Panc1 (cell line): Measurements from ENCODE around the gene TMEM37.

Source experiments
- CTCF ChIP-seq: fragments of 450-650 bp; IDR thresholded peaks from 2 replicates; pipeline ENCODE4 v1.5.1; 2017; ENCODE audit warnings: mild to moderate bottlenecking
- POLR2AphosphoS5 ChIP-seq: IDR thresholded peaks from 2 replicates; pipeline ENCODE4 v1.6.1; 2012; ENCODE audit warnings: mild to moderate bottlenecking, low read depth, low read length, moderate library complexity
- TCF7L2 ChIP-seq: IDR thresholded peaks from 2 replicates; pipeline ENCODE4 v1.6.1; 2011; ENCODE audit warnings: mild to moderate bottlenecking, low read depth, low read length, inconsistent platforms

- TF ChIP-seq CTCF (no peak), POLR2AphosphoS5 (no peak), TCF7L2 (no peak)
Measured at GRCh38 chr2:119486886-119487285, 55.2 kb downstream of the TMEM37 start.
